Astrocyte (in vitro differentiated cells and primary cell): ENCODE results near the gene RIT1. TPM values are rescaled to one million over a fixed set of nuclear protein-coding genes. Genes with fewer than 3 reads are reported as not detected.

Experiments
- DNase-seq: peaks from one replicate; pipeline ENCODE4 v3.0.0-alpha.2; 2010; ENCODE audit warnings: low read depth
- FAIRE-seq: peaks from 2 replicates; lab custom pipeline; 2011; peaks lifted over from hg19 to GRCh38; lab: Jason Lieb, UNC
- H2AFZ ChIP-seq: 2 replicates; pipeline ENCODE4 v1.6.0; 2012; ENCODE audit warnings: low read depth, low read length, inconsistent platforms
- H3K27ac ChIP-seq: 2 replicates; pipeline ENCODE4 v1.5.1; 2011; ENCODE audit warnings: low read depth, low read length, inconsistent platforms
- H3K27me3 ChIP-seq: 2 replicates; pipeline ENCODE4 v1.6.0; 2011; ENCODE audit warnings: low read length, inconsistent platforms; ENCODE audit not compliant: insufficient read depth
- H3K36me3 ChIP-seq: 2 replicates; pipeline ENCODE4 v1.5.1; 2011; ENCODE audit warnings: low read length, inconsistent platforms; ENCODE audit not compliant: insufficient read depth
- H3K4me1 ChIP-seq: 2 replicates; pipeline ENCODE4 v1.5.1; 2011; ENCODE audit warnings: low read length, inconsistent platforms; ENCODE audit not compliant: insufficient read depth
- H3K4me2 ChIP-seq: 2 replicates; pipeline ENCODE4 v1.6.0; 2012; ENCODE audit warnings: low read length, inconsistent platforms
- H3K4me3 ChIP-seq: 2 replicates; pipeline ENCODE4 v1.5.1; 2011; ENCODE audit warnings: low read depth, mild to moderate bottlenecking, low read length, inconsistent platforms; ENCODE audit not compliant: insufficient read depth
- H3K79me2 ChIP-seq: 2 replicates; pipeline ENCODE4 v1.6.0; 2012; ENCODE audit warnings: mild to moderate bottlenecking, low read length, inconsistent platforms; ENCODE audit not compliant: insufficient read depth
- H3K9ac ChIP-seq: 2 replicates; pipeline ENCODE4 v1.6.0; 2012; ENCODE audit warnings: mild to moderate bottlenecking, low read length, inconsistent platforms
- H3K9me3 ChIP-seq: 2 replicates; pipeline ENCODE4 v1.5.1; 2012; ENCODE audit warnings: low read depth, mild to moderate bottlenecking, low read length, inconsistent platforms; ENCODE audit not compliant: insufficient read depth
- H4K20me1 ChIP-seq: 2 replicates; pipeline ENCODE4 v1.6.0; 2012; ENCODE audit warnings: low read length, inconsistent platforms; ENCODE audit not compliant: insufficient read depth
- H3K27ac Mint-ChIP-seq: one replicate; pipeline ENCODE4 v1.8.0; 2021; ENCODE audit warnings: mild to moderate bottlenecking, mixed read lengths; ENCODE audit not compliant: unreplicated experiment
- H3K27me3 Mint-ChIP-seq: one replicate; pipeline ENCODE4 v1.8.0; 2021; ENCODE audit warnings: low read depth, mixed read lengths; ENCODE audit not compliant: unreplicated experiment
- H3K36me3 Mint-ChIP-seq: one replicate; pipeline ENCODE4 v1.8.0; 2021; ENCODE audit warnings: low read depth, mixed read lengths; ENCODE audit not compliant: unreplicated experiment
- H3K4me1 Mint-ChIP-seq: one replicate; pipeline ENCODE4 v1.8.0; 2021; ENCODE audit warnings: low read depth, mixed read lengths; ENCODE audit not compliant: unreplicated experiment
- H3K4me3 Mint-ChIP-seq: one replicate; pipeline ENCODE4 v1.8.0; 2021; ENCODE audit warnings: mild to moderate bottlenecking, moderate library complexity, mixed read lengths; ENCODE audit not compliant: unreplicated experiment
- H3K9me3 Mint-ChIP-seq: one replicate; pipeline ENCODE4 v1.8.0; 2021; ENCODE audit warnings: mild to moderate bottlenecking, mixed read lengths; ENCODE audit not compliant: unreplicated experiment
- CTCF ChIP-seq: IDR thresholded peaks from 2 replicates; pipeline ENCODE4 v1.5.1; 2011; ENCODE audit warnings: low read depth, mild to moderate bottlenecking, inconsistent platforms, low read length, moderate library complexity; ENCODE audit not compliant: insufficient read depth
- EZH2 ChIP-seq: IDR thresholded peaks from 2 replicates; pipeline ENCODE4 v1.6.1; 2012; ENCODE audit warnings: mild to moderate bottlenecking, low read length, inconsistent platforms; ENCODE audit not compliant: insufficient read depth
- total RNA-seq: library from RNA; stranded (reverse); gene quantifications from 2 replicates; pipeline ENCODE4 v1.2.1, GENCODE V29; 2021

The RIT1 gene
- total RNA-seq, 1 donor from 2014 or later = 59.4 TPM

- no peak overlapping the region for H3K9ac ChIP-seq
- H2AFZ ChIP-seq = no peak overlapping the region
- TF ChIP-seq CTCF (no peak), EZH2 (no peak)
- FAIRE-seq (no peak), DNase-seq (peak; percentile 46)
- H3K4me2 ChIP-seq = no peak overlapping the region
- peaks cover 1% of the 10 kb centered on the region for H3K36me3 Mint-ChIP-seq
- no peak overlapping the region for H3K4me3 Mint-ChIP-seq
- H3K27me3 Mint-ChIP-seq = no peaks in the 10 kb centered on the region
- H3K4me3 ChIP-seq = no peak overlapping the region
- no peaks in the 10 kb centered on the region for H3K36me3 ChIP-seq
- H3K9me3 Mint-ChIP-seq = no peaks in the 10 kb centered on the region
- H3K27ac ChIP-seq = no peak overlapping the region
- H3K9me3 ChIP-seq = no peaks in the 10 kb centered on the region
- peaks cover 15% of the 10 kb centered on the region for H3K4me1 Mint-ChIP-seq
- H3K4me1 ChIP-seq = peaks cover 25% of the 10 kb centered on the region
- no peaks in the 10 kb centered on the region for H3K79me2 ChIP-seq
- H3K27me3 ChIP-seq = no peaks in the 10 kb centered on the region
- no peaks in the 10 kb centered on the region for H4K20me1 ChIP-seq
- H3K27ac Mint-ChIP-seq = no peak overlapping the region
Measured at GRCh38 chr1:155889566-155889965, 21.6 kb downstream of the RIT1 start.

GRCh38 chr1:155888481-155888880 is 22.7 kb downstream of the RIT1 start:
- H3K36me3 ChIP-seq = no peaks in the 10 kb centered on the region
- no peaks in the 10 kb centered on the region for H3K27me3 Mint-ChIP-seq
- no peak overlapping the region for H3K27ac ChIP-seq
- no peaks in the 10 kb centered on the region for H3K9me3 ChIP-seq
- peaks cover 19% of the 10 kb centered on the region for H3K4me1 ChIP-seq
- no peak overlapping the region for H3K4me2 ChIP-seq
- H3K4me3 Mint-ChIP-seq = no peak overlapping the region
- no peaks in the 10 kb centered on the region for H3K79me2 ChIP-seq
- peaks cover 19% of the 10 kb centered on the region for H3K4me1 Mint-ChIP-seq
- no peak for FAIRE-seq
- H3K9ac ChIP-seq = no peak overlapping the region
- DNase-seq = peak; percentile 46
- no peaks in the 10 kb centered on the region for H4K20me1 ChIP-seq
- no peak overlapping the region for H3K27ac Mint-ChIP-seq
- no peak overlapping the region for H2AFZ ChIP-seq
- TF ChIP-seq CTCF = no peak
- no peak for TF ChIP-seq EZH2
- no peak overlapping the region for H3K4me3 ChIP-seq
- H3K27me3 ChIP-seq = no peaks in the 10 kb centered on the region
- no peaks in the 10 kb centered on the region for H3K9me3 Mint-ChIP-seq
- peaks cover 3% of the 10 kb centered on the region for H3K36me3 Mint-ChIP-seq

GRCh38 chr1:155884982-155885381 is 26.2 kb downstream of the RIT1 start:
- H3K36me3 Mint-ChIP-seq = peaks cover 5% of the 10 kb centered on the region
- no peak overlapping the region for H3K27ac Mint-ChIP-seq
- H3K36me3 ChIP-seq = no peaks in the 10 kb centered on the region
- H3K4me2 ChIP-seq = no peak overlapping the region
- H3K79me2 ChIP-seq = no peaks in the 10 kb centered on the region
- FAIRE-seq (no peak), DNase-seq (no peak)
- H3K9me3 ChIP-seq = no peaks in the 10 kb centered on the region
- peaks cover 11% of the 10 kb centered on the region for H3K4me1 Mint-ChIP-seq
- H3K27me3 ChIP-seq = no peaks in the 10 kb centered on the region
- no peaks in the 10 kb centered on the region for H3K27me3 Mint-ChIP-seq
- H3K9ac ChIP-seq = no peak overlapping the region
- no peak overlapping the region for H3K4me3 Mint-ChIP-seq
- no peaks in the 10 kb centered on the region for H4K20me1 ChIP-seq
- no peaks in the 10 kb centered on the region for H3K9me3 Mint-ChIP-seq
- no peak overlapping the region for H3K27ac ChIP-seq
- H3K4me1 ChIP-seq = peaks cover 7% of the 10 kb centered on the region
- no peak for TF ChIP-seq CTCF
- no peak for TF ChIP-seq EZH2
- H3K4me3 ChIP-seq = no peak overlapping the region
- H2AFZ ChIP-seq = no peak overlapping the region
